Measurements from ENCODE around the gene CPXM2. TPM values are rescaled to one million over a fixed set of nuclear protein-coding genes. Genes with fewer than 3 reads are reported as not detected.

The CPXM2 gene
- total RNA-seq, 2 experiments from 2014 or later = not detected

GRCh38 chr10:123879606-123880257 is 11.9 kb downstream of the CPXM2 start:
- BruUV-seq (replicated peaks) = no TSS peak
- Histone ChIP-seq H3K27ac (ENCODE audit: low read depth, low read length, poor library complexity, severe bottlenecking) (no peak overlapping the region), H3K79me2 (ENCODE audit: insufficient read depth, low read depth, low read length) (no peaks in the 10 kb centered on the region), H3K4me3 (ENCODE audit: low read depth, low read length, poor library complexity, severe bottlenecking) (no peak overlapping the region), H3K4me1 (ENCODE audit: insufficient read depth, low read length, poor library complexity, severe bottlenecking) (no peaks in the 10 kb centered on the region), H3K9me3 (ENCODE audit: low read length) (no peaks in the 10 kb centered on the region), H3K36me3 (ENCODE audit: insufficient read depth, low read length) (no peaks in the 10 kb centered on the region), H4K20me1 (ENCODE audit: insufficient read depth, low read length) (no peaks in the 10 kb centered on the region), H3K9me2 (ENCODE audit: insufficient read depth, low read length) (no peaks in the 10 kb centered on the region), H3K4me2 (ENCODE audit: low read length) (no peak overlapping the region), H2AFZ (ENCODE audit: low read length) (no peak overlapping the region)
- DNase-seq (ENCODE audit: low spot score) = no peak
- intact Hi-C loops (cut with micrococcal nuclease; ENCODE audit: unreplicated experiment) = no loop called here
- TF ChIP-seq CTCF (conservative IDR thresholded peaks at IDR 0.05; ENCODE audit: low read length) (no peak), EZH2phosphoT487 (IDR thresholded peaks at IDR 0.05; ENCODE audit: borderline replicate concordance, low read depth, low read length) (no peak)
- ChIA-PET POLR2A (no interaction called here), CTCF (ENCODE audit: unreplicated experiment) (no interaction called here)

- H2AFZ ChIP-seq (ENCODE audit: low read length) = no peak overlapping the region
- no peak for TF ChIP-seq CTCF (conservative IDR thresholded peaks at IDR 0.05; ENCODE audit: low read length)
- TF ChIP-seq EZH2phosphoT487 (IDR thresholded peaks at IDR 0.05; ENCODE audit: borderline replicate concordance, low read depth, low read length) = no peak
- DNase-seq (ENCODE audit: low spot score) = no peak
- H3K27ac ChIP-seq (ENCODE audit: low read depth, low read length, poor library complexity, severe bottlenecking) = no peak overlapping the region
- no peaks in the 10 kb centered on the region for H4K20me1 ChIP-seq (ENCODE audit: insufficient read depth, low read length)
- H3K79me2 ChIP-seq (ENCODE audit: insufficient read depth, low read depth, low read length) = no peaks in the 10 kb centered on the region
- CTCF ChIA-PET (ENCODE audit: unreplicated experiment) = no interaction called here
- H3K4me1 ChIP-seq (ENCODE audit: insufficient read depth, low read length, poor library complexity, severe bottlenecking) = no peaks in the 10 kb centered on the region
- BruUV-seq (replicated peaks) = no TSS peak
- POLR2A ChIA-PET = interaction anchor here (0.7 kb wide), 1 partner anchor 86 kb away, joined by 5 read pairs; no protein-coding TSS in a partner anchor
- H3K36me3 ChIP-seq (ENCODE audit: insufficient read depth, low read length) = no peaks in the 10 kb centered on the region
- no peak overlapping the region for H3K4me2 ChIP-seq (ENCODE audit: low read length)
- H3K9me3 ChIP-seq (ENCODE audit: low read length) = no peaks in the 10 kb centered on the region
- intact Hi-C loops (cut with micrococcal nuclease; ENCODE audit: unreplicated experiment) = no loop called here
- no peaks in the 10 kb centered on the region for H3K9me2 ChIP-seq (ENCODE audit: insufficient read depth, low read length)
- no peak overlapping the region for H3K4me3 ChIP-seq (ENCODE audit: low read depth, low read length, poor library complexity, severe bottlenecking)
These were observed 12.8 kb downstream of the CPXM2 start for GRCh38 chr10:123878666-123879303.

- H3K36me3 ChIP-seq (ENCODE audit: insufficient read depth, low read length) = no peaks in the 10 kb centered on the region
- H3K27ac ChIP-seq (ENCODE audit: low read depth, low read length, poor library complexity, severe bottlenecking) = no peak overlapping the region
- H3K4me3 ChIP-seq (ENCODE audit: low read depth, low read length, poor library complexity, severe bottlenecking) = no peak overlapping the region
- DNase-seq (ENCODE audit: low spot score) = no peak
- TF ChIP-seq CTCF (conservative IDR thresholded peaks at IDR 0.05; ENCODE audit: low read length) (no peak), EZH2phosphoT487 (IDR thresholded peaks at IDR 0.05; ENCODE audit: borderline replicate concordance, low read depth, low read length) (no peak)
- H3K9me2 ChIP-seq (ENCODE audit: insufficient read depth, low read length) = no peaks in the 10 kb centered on the region
- BruUV-seq (replicated peaks) = no TSS peak
- POLR2A ChIA-PET = interaction anchor here (0.7 kb wide), 1 partner anchor 12 kb away, joined by 3 read pairs; no protein-coding TSS in a partner anchor
- CTCF ChIA-PET (ENCODE audit: unreplicated experiment) = no interaction called here
- no peaks in the 10 kb centered on the region for H3K79me2 ChIP-seq (ENCODE audit: insufficient read depth, low read depth, low read length)
- intact Hi-C loops (cut with micrococcal nuclease; ENCODE audit: unreplicated experiment) = no loop called here
- H3K9me3 ChIP-seq (ENCODE audit: low read length) = no peaks in the 10 kb centered on the region
- H4K20me1 ChIP-seq (ENCODE audit: insufficient read depth, low read length) = no peaks in the 10 kb centered on the region
- H2AFZ ChIP-seq (ENCODE audit: low read length) = no peak overlapping the region
- H3K4me1 ChIP-seq (ENCODE audit: insufficient read depth, low read length, poor library complexity, severe bottlenecking) = no peaks in the 10 kb centered on the region
- H3K4me2 ChIP-seq (ENCODE audit: low read length) = no peak overlapping the region
These were observed 21.3 kb downstream of the CPXM2 start for GRCh38 chr10:123870260-123870659.

Measured in OCI-LY7 (cell line).